Measurements from ENCODE around the gene AKAIN1. TPM values are rescaled to one million over a fixed set of nuclear protein-coding genes. Genes with fewer than 3 reads are reported as not detected.

The AKAIN1 gene
- total RNA-seq, 1 experiment from 2014 or later = not detected

- Histone ChIP-seq H3K27me3 (ENCODE audit: control insufficient read depth, insufficient read depth, low read length) (no peaks in the 10 kb centered on the region), H3K4me3 (ENCODE audit: low read depth in 2 of 2, low read length in 2 of 2) (no peak overlapping the region), H3K4me1 (ENCODE audit: control insufficient read depth, insufficient read depth, low read length) (no peaks in the 10 kb centered on the region), H3K27ac (ENCODE audit: low read length) (no peak overlapping the region), H3K9me3 (ENCODE audit: control insufficient read depth, insufficient read depth, low read depth, low read length) (no peaks in the 10 kb centered on the region), H3K36me3 (ENCODE audit: control insufficient read depth, insufficient read depth, low read length) (no peaks in the 10 kb centered on the region)
- no peak for DNase-seq (ENCODE audit: low read depth, low spot score)
- POLR2A ChIA-PET = no interaction called here
- in situ Hi-C loops (cut with HindIII; ENCODE audit: low pct_unique_long_range_greater_than_20kb, low sequenced_read_pairs) (no loop called here), intact Hi-C loops (cut with micrococcal nuclease; ENCODE audit: unreplicated experiment) (no loop called here)
- no peak for ATAC-seq
- CTCF ChIA-PET = no interaction called here
- no TSS peak for BruUV-seq (replicated peaks)
- TF ChIP-seq TCF7L2 (IDR thresholded peaks at IDR 0.05; ENCODE audit: low read depth, low read length) (no peak), POLR2AphosphoS5 (IDR thresholded peaks at IDR 0.05; ENCODE audit: low read depth, low read length) (no peak), REST (IDR thresholded peaks at IDR 0.05; ENCODE audit: insufficient read depth in 1 of 2, low read depth in 2 of 2, low read length in 1 of 2) (no peak), CTCF (IDR thresholded peaks at IDR 0.05) (no peak), SIN3A (IDR thresholded peaks at IDR 0.05; ENCODE audit: borderline replicate concordance, insufficient read depth, low read depth, low read length) (no peak)
Measured at GRCh38 chr18:5180254-5180653, 16.8 kb downstream of the AKAIN1 start.

GRCh38 chr18:5178519-5178918 lies 18.5 kb downstream of the AKAIN1 start:
- intact Hi-C loops (cut with micrococcal nuclease; ENCODE audit: unreplicated experiment) = no loop called here
- CTCF ChIA-PET = no interaction called here
- no peak for ATAC-seq

GRCh38 chr18:5175378-5175777 lies 21.7 kb downstream of the AKAIN1 start:
- in situ Hi-C loops (cut with HindIII; ENCODE audit: low pct_unique_long_range_greater_than_20kb, low sequenced_read_pairs) = no loop called here
- H3K9me3 ChIP-seq (ENCODE audit: control insufficient read depth, insufficient read depth, low read depth, low read length) = no peaks in the 10 kb centered on the region
- BruUV-seq (replicated peaks) = no TSS peak
- no peak overlapping the region for H3K4me3 ChIP-seq (ENCODE audit: low read depth in 2 of 2, low read length in 2 of 2)
- H3K36me3 ChIP-seq (ENCODE audit: control insufficient read depth, insufficient read depth, low read length) = no peaks in the 10 kb centered on the region
- POLR2A ChIA-PET = no interaction called here
- CTCF ChIA-PET = no interaction called here
- no peak overlapping the region for H3K27ac ChIP-seq (ENCODE audit: low read length)
- no peak for TF ChIP-seq SIN3A (IDR thresholded peaks at IDR 0.05; ENCODE audit: borderline replicate concordance, insufficient read depth, low read depth, low read length)
- no peak for TF ChIP-seq TCF7L2 (IDR thresholded peaks at IDR 0.05; ENCODE audit: low read depth, low read length)
- TF ChIP-seq REST (IDR thresholded peaks at IDR 0.05; ENCODE audit: insufficient read depth in 1 of 2, low read depth in 2 of 2, low read length in 1 of 2) = no peak
- no peak for TF ChIP-seq CTCF (IDR thresholded peaks at IDR 0.05)
- TF ChIP-seq POLR2AphosphoS5 (IDR thresholded peaks at IDR 0.05; ENCODE audit: low read depth, low read length) = no peak
- no peaks in the 10 kb centered on the region for H3K27me3 ChIP-seq (ENCODE audit: control insufficient read depth, insufficient read depth, low read length)
- no peak for DNase-seq (ENCODE audit: low read depth, low spot score)
- intact Hi-C loops (cut with micrococcal nuclease; ENCODE audit: unreplicated experiment) = no loop called here
- no peak for ATAC-seq
- no peaks in the 10 kb centered on the region for H3K4me1 ChIP-seq (ENCODE audit: control insufficient read depth, insufficient read depth, low read length)

More at GRCh38 chr18:5178519-5178918, 18.5 kb downstream of the AKAIN1 start:
- Histone ChIP-seq H3K27me3 (ENCODE audit: control insufficient read depth, insufficient read depth, low read length) (no peaks in the 10 kb centered on the region), H3K4me3 (ENCODE audit: low read depth in 2 of 2, low read length in 2 of 2) (no peak overlapping the region), H3K9me3 (ENCODE audit: control insufficient read depth, insufficient read depth, low read depth, low read length) (no peaks in the 10 kb centered on the region), H3K36me3 (ENCODE audit: control insufficient read depth, insufficient read depth, low read length) (no peaks in the 10 kb centered on the region), H3K4me1 (ENCODE audit: control insufficient read depth, insufficient read depth, low read length) (no peaks in the 10 kb centered on the region), H3K27ac (ENCODE audit: low read length) (no peak overlapping the region)
- TF ChIP-seq POLR2AphosphoS5 (IDR thresholded peaks at IDR 0.05; ENCODE audit: low read depth, low read length) (no peak), TCF7L2 (IDR thresholded peaks at IDR 0.05; ENCODE audit: low read depth, low read length) (no peak), SIN3A (IDR thresholded peaks at IDR 0.05; ENCODE audit: borderline replicate concordance, insufficient read depth, low read depth, low read length) (no peak)
- POLR2A ChIA-PET = no interaction called here
- no TSS peak for BruUV-seq (replicated peaks)
- in situ Hi-C loops (cut with HindIII; ENCODE audit: low pct_unique_long_range_greater_than_20kb, low sequenced_read_pairs) = no loop called here
- no peak for DNase-seq (ENCODE audit: low read depth, low spot score)
